NCI-H2227 (cell line): ENCODE results near the gene LAYN.

ENCODE experiments used
- DNase-seq: peaks from one replicate; lab custom pipeline; 2025; ENCODE audit not compliant: unreplicated experiment; lab: John Stamatoyannopoulos, UW

Gene LAYN

GRCh38 chr11:111531136-111531535 lies 9.4 kb upstream of the LAYN start:
- DNase-seq, result no peak

GRCh38 chr11:111531687-111532364 lies 8.7 kb upstream of the LAYN start:
- no peak for DNase-seq

DNA sequence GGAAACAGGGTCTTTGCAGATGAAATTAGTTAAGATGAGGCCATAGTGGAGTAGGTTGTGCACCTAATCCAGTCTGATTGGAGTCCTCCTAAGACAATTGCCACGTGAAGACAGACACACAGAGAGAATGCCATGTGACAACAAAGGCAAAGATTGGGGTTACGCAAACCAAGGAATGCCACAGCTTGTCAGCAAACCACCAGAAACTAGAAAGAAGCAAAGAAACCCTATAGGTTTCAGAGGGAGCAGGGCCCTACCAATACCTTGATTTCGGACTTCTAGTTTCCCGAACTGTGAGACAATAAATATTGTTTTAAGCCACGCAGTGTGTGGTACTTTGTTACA lies 8.2 kb upstream of the LAYN start:
- DNase-seq, result no peak

- no peak for DNase-seq
These were observed 5.2 kb upstream of the LAYN start for GRCh38 chr11:111535281-111535680.

DNA sequence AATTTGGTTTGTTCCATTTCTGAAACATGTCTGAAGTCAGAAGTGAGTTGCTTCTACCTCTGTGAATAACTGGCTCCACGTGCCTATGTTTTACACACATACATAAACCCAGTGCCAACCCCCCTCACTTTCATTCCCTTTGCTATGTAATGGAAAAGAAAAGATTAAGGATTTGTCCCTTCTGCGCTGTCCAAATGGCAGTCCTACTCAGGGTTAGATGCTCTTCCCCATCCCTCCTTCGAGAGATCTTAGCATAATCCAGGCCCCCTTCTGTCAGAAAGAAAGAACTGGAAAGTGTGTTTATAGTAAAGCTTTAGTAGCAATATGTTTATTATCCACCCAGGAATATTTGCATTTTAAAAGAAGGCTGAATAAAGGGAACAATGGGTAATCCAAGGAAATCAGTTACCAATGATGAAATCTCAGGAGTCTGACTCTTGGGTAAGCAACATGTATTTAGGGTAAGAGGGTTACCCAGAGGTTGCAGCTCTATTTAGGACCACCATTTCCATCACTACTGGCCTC lies 3.1 kb upstream of the LAYN start:
- DNase-seq, result no peak

GRCh38 chr11:111538407-111539114 lies 2.0 kb upstream of the LAYN start:
- DNase-seq, result no peak

DNA sequence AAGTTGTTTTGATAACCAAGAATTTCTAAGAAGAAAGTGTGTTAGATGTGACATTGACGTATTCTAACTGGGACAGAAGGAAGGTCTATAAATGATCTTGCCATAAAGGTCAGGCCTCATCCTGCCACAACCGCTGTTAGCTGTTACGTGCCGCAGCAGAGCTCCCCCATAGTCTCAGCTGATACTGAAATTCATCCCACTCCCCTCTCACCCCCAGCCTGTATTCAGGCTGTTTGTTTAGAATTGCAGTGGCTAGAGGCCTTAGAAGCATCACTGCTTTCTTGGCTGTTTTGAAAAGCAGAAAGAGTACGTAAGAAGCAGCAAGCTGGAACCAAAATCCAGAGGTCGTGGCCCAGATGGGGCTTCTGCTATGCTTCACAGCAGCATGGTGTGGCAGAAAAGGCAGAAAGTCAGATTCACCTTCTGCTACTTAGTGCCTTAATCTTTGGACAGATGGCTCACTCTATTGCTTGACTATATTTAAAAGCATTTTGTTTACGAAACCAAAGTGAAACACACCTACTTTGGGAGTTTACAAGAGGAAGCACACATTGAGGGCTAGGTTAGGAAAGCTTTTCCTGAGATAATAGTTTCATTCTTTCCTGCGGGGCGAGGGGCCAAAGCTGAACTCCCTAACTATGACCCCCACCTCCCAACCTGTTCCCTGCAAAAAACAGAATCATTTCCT lies 950 bp upstream of the LAYN start:
- no peak for DNase-seq

- peak; percentile 16 for DNase-seq
These were observed 375 bp downstream of the LAYN start for GRCh38 chr11:111540937-111541253.

DNA sequence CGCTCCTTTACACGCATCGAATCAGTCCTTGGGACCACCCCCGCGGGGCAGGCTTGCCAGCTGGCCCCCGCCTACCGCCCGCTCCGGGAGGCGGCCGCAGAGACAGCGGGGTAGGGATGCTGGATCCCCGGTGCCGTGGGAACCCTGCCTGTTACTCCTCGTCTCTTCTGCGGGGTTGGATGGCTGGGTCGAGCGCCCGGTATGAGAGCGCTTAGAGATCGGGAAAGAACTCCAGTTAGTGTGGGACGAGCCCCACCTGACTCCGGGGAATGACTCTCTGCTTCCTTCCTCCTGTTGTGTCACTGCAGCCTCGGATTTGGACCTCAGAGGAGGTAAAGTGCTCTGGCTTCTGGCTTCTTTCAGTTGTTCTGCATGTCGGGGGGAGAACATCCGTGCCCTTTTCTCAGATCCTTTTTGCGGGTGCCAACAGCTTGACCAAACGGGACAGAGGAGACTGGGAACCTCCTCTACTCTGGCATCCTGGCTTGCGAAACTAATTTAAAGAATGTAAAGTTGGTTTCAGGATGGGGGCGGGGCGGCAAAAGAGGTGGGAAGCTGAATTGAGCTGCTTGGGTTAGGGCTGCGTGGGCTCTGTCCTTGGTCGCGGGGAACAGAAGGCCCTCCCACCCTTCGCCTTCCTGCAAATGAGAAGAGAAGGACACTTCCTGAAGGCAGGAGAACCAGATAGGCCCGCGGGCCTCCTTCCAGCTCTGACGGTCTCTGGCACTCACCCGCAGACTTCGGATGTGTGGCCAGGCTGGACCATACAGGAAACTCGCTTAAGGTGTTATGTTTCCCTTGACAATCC lies 938 bp downstream of the LAYN start:
- DNase-seq, result peak; percentile 18

- no peak for DNase-seq
These were observed 2.2 kb downstream of the LAYN start for GRCh38 chr11:111542606-111543275.

- DNase-seq, result no peak
These were observed 8.0 kb downstream of the LAYN start for GRCh38 chr11:111548525-111548924.

DNA sequence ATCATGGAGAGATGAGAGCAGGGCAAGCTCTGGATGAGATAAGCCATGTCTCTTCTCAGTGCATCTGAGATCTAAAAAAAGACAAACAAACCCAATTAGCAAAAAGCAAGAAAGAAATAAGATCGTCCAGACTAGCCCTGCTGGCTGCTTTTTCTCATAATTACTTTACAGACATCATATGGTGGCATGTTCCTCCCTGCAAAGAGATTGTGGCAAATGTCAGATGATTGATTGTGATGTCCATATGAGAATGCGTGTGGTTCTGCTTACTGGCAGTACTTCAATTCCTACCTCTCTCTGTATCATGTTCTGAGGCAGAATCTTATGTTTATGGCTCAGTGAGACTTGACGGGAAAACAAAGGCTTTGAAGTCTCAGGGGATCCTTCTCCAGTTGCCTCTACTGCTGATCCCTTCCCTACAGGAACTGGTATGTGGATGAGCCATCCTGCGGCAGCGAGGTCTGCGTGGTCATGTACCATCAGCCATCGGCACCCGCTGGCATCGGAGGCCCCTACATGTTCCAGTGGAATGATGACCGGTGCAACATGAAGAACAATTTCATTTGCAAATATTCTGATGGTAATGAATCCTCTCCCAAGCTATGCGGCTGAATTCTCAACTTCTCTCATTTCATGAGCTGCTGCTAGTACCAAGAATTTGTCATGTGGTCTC lies 8.8 kb downstream of the LAYN start:
- DNase-seq, result no peak

DNA sequence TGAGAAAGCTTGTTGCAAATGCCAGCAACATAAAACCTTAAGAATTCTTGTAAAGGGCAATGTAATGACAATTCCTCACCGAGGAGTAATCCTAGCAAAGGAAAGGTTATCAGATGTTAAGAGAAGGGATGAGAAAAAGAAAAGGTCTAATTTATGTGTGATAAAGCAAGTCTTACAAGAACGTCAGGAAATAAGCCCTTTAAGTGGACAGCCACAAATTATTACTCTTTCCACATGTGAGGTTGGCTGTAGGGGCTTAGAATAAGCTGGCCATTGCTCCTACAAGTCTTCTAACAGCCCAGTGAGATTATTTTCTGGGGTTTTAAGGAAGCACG lies 9.3 kb downstream of the LAYN start:
- DNase-seq, result no peak

DNA sequence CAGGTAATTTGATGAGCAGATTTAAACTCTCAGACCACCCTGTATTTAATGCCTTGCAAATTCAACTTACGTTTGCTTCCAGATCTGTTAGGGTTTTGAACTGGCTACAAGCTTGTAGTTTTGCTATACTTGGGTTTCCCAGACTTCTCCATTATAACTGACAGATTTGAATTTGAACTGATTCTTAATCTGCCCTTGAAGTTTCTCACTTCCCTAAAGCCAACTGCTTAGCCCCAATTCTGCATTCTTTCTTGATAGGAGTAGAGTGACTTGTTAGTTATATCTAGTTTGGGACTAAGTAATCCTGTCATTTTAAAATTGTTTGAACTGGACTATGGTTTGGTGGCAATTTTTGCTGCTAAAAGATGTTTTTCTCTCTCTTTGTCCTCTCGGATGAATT lies 9.7 kb downstream of the LAYN start:
- DNase-seq, result no peak

DNA sequence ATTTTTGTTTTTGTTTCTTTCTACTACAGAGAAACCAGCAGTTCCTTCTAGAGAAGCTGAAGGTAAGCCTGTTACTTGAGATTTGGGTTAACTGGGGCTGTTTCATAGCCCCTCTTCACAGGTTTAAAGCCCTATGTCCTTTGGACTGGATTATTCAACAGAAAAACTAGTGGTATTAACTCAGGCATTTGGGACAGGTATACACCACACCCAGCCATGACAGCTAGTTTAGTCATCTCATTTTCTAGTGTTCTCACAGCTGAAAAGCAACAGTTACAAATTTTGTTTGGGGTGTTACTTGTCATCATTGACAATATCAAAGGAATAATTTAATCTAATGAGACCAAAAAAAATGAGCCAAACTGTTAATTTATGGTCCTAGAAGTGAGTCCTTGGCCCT lies 14.0 kb downstream of the LAYN start:
- DNase-seq, result no peak

- DNase-seq, result no peak
These were observed 14.7 kb downstream of the LAYN start for GRCh38 chr11:111555255-111555654.

DNA sequence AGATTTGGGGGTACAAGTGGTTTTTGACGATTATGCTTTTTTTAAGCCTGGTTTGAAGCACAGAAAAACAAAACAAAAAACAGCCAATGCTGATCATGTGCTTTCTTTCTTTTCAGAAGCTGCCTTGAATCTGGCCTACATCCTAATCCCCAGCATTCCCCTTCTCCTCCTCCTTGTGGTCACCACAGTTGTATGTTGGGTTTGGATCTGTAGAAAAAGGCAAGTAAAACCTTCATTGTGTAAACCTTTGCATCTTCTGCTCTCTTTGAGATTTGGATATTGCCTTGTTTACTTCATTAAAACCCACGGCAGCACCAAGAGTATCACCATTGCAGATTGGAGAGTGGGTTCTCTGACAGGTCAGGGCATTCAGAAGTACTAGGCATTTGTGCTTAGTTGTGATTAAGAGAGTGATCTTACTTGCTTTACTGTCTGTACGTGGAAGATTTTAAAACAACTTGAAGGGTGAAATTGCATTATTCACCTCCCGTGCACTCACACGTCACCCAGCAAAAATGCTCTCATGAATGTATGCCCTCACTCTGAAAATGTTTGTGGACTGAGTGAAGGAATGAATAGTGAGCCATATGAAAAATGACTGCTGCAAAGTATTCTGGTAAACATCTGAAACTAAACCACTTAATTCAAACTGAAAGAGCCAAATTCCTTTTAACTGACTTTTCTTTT lies 17.0 kb downstream of the LAYN start:
- no peak for DNase-seq

DNA sequence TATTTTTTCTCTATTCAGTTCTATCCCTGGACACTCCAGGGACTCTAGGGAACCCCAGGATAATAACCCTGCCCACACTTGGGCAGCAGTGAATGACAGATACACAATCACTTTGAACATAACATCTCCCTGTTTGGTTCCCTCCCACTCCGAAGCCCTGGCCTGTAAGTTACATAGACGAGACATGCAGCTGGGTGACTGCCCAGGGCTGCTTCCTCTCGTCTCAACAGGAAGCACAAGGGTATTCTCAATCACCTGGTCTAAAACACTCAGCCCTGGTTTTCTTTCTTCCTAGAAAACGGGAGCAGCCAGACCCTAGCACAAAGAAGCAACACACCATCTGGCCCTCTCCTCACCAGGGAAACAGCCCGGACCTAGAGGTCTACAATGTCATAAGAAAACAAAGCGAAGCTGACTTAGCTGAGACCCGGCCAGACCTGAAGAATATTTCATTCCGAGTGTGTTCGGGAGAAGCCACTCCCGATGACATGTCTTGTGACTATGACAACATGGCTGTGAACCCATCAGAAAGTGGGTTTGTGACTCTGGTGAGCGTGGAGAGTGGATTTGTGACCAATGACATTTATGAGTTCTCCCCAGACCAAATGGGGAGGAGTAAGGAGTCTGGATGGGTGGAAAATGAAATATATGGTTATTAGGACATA lies 19.4 kb downstream of the LAYN start:
- no peak for DNase-seq

GRCh38 chr11:111560800-111561199 lies 20.3 kb downstream of the LAYN start:
- no peak for DNase-seq
